ENCODE data around the gene GIPC3.

GRCh38 chr19:3586707-3587346, 1.5 kb downstream of the GIPC3 start:
- TF ChIP-seq CTCF (IDR thresholded peaks at IDR 0.05; ENCODE audit: low read depth, low read length) (no peak), EZH2phosphoT487 (IDR thresholded peaks at IDR 0.05; ENCODE audit: low read depth) (no peak)
